GM20431 (cell line): Measurements from ENCODE around the gene ARHGAP42.
"Not testable (repeated sequence)": the region's sequence is repeated elsewhere in the genome, so short reads cannot be mapped to it uniquely, and the experiment has no call there.

Experiments used
- in situ Hi-C: fragments of 300-500 bp; cut with MseI, MboI; formaldehyde crosslinking; loops from one replicate; pipeline ENCODE4 v1.15.0; 2020; ENCODE audit warnings: low sequenced_read_pairs; ENCODE audit not compliant: unreplicated experiment

The ARHGAP42 gene

DNA sequence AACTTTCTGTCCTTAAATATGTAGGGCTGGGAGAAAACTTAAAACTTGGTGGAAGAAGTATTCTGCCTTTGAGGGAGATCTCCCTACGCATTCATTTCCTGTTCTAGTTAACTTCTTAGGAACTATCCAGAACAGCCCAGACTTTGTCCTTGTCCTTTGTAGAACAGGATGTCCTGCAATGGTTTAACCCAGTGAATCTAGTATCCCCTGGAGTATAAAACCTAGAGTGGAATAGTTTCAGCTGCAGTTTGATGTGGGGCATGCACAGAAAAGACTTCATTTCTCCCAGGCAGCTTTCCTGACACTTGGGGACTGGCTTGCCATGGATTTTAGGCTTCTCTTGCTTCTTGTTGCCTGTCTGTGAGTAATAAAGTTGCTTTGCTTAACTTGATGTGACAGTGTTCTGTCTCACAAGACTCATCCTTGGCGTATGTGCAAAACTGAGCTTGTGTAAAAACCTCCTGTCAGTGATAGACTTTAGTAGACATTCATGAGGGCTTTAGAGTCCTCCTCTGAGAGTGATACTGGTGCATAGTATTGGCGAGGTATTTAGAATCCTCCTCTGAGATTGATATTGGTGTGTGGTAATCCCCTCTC, 28.2 kb downstream of the ARHGAP42 start:
- in situ Hi-C loops = no loop called here

DNA sequence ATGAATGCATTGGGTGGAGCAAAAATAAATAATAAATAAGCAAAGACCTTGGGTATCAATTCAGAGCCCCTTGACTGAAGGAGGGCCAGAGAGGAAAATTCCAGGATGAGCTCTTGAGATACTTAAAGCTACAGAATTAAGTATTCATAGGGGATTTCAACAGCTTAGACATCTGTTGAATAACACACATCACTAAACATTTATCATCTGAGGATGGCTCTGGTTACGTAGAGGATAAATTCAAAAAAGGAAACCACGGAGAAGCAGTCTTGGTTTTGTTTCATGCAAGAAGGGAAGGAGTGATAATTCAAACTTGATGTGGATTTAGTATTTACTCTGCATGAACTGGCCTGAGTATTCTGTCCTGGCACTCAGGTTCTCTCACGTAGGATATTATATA, 29.8 kb downstream of the ARHGAP42 start:
- in situ Hi-C loops = no loop called here

DNA sequence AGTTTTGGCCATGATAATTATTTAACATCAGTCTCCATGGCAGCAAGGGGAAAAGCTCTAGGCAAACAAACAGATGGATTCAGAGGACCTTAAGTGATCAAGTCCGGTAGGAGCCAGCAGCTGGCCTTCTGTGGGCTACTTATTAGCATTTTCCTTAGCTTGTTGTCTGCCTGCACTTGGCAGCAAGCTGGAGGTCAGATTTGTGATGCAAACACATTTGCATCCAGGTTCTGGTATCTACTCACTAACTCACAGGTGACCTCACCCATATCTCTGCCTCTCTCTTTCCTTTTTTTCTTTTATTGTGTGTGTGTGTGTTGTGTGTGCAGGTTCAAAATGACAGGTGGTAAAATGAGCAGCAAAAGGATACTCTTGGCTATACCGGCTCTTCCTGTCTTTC, 32.3 kb downstream of the ARHGAP42 start:
- in situ Hi-C loops = no loop called here

DNA sequence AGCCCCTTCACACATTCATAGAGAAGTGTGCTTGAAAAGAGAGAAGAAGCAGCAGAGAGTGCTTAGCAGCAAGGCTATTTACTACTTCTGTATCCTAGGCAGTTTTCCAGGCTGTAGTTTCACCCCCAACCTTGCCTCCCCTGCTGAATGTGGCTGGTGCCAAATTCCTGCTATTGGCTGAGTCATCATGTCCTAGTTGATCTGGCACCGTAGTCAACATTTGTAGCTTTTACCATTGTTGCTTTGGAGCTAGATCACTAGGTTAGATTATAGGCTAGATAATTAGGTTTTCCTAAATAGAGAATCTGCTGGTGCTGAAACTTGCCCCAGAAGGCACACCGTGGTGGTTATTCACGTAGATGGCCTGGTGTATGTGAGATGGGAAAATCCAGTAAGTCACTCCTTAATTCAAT, 32.7 kb downstream of the ARHGAP42 start:
- in situ Hi-C loops = no loop called here

DNA sequence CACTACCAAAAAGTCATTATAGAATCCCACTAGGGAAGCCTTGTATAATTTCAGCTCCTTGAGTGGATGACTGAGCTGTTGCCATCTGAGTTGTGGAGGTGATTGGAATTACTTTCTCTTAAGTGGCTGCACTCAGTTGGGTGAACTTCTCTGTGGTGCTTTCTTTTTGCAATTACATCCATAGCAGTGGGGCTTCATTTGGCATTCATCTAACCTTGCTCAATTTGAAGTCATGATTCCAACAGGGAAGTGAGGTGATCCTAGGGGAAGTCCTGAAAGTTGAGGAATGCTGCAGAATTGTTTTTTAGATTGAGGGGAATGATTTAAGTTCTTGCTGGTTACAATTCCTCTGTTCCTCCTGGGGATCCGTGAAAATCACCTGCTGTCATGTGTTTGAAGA, 39.6 kb downstream of the ARHGAP42 start:
- in situ Hi-C loops = no loop called here

DNA sequence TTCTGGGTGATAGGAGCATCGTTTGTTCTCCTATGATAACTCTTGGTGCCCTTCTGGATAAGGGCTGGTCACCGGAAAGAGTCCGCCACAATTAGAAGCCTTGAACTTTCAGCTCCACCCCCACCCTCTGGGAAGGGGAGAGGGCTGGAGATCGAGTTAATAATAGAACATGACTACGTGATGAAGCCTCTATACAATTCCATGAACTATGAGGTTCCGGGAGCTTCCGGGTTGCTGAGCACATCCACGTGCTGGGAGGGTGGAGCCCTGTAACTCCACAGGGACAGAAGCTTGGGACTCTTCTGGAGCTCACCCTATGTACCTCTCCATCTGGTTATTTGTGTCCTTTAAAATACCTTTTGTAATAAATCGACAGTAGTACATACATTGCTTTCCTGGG, 40.3 kb downstream of the ARHGAP42 start:
- in situ Hi-C loops = no loop called here

DNA sequence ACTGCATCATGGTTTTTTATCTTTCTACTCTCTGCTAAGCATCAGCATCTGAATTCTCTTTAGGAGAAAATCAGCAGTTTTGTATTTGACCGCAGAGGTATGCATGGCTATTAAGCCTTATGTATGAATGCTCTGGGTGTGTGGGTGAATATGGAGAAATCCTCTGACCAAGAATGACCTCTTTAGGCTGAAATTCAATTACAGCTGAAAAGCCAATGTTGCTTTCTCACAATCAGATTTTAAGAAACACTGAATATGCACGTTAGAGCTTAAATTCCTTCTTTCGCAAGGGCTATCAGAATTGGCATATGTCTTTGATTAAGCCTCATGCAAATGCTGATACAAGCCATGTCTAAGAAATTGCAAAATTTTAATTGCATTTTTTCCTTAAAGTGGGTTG, 43.2 kb downstream of the ARHGAP42 start:
- in situ Hi-C loops = no loop called here

DNA sequence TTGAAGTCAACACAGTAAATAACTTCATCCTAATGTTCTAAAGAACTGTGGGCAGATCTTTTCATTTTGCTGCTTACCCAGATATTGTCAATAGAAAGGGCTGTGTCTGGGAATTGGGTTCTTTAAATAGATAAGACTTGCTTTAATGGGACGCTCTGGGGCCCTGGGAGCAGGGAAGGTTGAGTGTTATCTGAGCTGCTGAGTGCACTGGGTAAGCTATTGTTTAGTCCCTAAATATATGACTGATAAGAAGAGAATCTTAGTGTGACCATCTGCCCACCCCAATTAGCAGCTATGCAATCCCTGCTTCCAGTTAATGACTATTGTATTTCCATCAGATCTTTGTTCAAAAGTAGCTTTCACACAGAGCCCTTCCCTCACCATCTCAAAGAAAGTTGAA, 44.4 kb downstream of the ARHGAP42 start:
- in situ Hi-C loops = no loop called here

DNA sequence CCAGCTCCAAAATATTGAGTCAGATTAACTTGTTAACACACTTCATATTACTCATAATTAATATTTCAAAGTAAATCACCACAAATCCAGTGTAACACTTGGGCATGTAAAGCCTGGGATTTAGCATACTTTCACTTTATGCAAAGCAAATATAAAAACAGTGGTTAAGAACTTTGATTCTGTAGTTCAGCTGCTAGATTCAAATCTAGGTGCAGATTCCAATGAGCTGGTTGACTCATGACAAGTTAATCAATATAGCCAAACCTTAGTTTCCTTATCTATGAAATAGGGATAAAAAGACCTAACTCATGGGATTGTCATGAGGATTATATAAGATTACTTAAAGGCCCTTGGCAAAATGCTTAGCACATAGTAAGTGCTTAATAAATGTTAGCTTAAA, 45.9 kb downstream of the ARHGAP42 start:
- in situ Hi-C loops = no loop called here

DNA sequence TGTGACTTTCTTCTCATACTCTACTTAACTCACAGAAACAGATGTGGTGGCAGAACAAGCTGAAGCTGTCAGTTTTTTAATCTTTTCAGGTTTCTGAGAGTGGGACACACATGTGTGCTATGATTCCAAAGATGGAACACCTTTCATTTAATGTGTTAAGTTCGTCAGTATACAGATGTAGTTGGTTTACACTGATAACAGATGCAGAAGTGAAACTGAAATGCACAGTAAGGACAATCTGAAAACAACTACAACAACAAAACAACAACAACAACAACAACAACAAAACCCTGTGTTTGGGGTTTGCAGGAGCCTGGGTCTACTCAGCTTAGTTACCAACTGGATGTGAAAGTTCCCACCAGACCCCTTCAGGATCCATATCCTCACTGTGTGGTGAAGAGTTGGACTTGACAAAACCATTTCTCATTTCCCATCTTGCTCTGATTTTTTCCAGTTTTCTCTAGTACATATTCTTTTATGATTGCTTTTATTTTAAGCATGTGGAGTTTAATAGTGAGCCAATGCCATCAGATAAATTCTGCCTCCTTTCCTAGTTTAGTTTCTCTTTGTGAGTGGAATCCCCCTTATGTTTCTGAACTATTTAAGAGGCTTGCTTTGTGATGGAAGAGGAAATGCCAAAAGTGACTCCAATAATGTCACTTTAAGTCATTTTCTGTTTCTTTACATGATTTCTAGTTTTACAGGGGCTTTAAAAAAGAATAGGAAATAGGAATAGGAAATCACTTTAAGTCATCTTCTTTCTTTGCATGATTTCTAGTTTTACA, 47.8 kb downstream of the ARHGAP42 start:
- in situ Hi-C loops = no loop called here

DNA sequence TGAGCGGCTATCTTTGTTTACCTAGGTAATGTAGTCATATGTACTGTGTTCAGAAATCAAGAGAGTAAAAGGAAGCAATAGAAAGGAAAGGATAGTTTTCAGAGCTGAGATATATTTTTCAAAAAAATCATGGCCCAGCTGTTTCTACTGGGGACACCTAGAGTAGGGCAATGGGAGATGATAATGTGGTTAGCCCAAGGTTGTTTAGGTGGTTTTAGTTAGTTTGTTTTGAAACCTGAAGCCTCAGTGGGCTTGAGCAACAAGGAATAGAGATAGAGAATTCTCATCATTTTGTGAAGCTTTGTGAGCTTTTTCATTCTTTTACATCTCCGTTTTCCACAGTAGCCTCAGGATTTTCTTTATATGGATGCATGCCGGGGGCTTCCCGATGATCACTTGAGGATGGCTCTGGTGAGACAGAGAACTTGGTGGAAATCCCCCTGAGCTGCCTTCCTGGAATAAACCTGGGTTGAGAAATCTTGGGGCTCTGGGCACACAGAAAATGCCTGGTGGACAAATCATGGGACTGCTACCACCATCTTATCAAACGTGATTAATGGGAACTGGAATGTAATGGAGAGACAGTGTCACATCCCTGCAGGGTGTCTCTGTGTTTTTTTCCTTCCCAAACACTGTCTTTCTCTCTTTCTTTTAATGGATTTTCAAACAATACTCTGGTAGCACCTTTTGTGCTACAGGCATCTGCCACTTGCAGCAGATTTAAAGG, 49.0 kb downstream of the ARHGAP42 start:
- in situ Hi-C loops = no loop called here

DNA sequence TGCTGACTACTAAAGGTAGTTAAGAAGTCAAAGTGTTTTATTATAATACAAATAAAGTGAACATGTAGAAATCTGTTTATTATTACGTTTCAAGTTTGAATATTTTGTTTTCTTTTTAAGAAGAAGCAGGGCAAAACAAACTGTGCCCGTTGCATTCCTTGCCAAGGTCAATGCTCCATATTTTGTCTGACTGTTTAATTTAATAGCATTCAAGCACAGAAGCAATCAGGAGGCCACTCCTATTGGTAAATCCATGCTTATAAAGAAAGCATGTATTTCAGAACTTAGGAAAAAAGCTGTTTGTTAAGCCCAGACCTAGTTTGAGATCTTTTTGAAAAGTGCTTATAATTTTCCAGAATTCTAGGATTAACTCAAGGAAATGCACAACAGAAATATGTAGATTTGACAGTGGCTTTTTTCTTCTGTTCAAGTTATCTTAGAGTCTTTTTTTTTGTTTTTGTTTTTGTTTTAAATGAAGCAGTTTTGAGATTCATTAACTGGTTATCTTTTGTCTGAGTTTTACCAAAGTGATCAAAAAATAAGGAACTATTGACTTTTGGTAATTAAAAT, 51.7 kb downstream of the ARHGAP42 start:
- in situ Hi-C loops = no loop called here

DNA sequence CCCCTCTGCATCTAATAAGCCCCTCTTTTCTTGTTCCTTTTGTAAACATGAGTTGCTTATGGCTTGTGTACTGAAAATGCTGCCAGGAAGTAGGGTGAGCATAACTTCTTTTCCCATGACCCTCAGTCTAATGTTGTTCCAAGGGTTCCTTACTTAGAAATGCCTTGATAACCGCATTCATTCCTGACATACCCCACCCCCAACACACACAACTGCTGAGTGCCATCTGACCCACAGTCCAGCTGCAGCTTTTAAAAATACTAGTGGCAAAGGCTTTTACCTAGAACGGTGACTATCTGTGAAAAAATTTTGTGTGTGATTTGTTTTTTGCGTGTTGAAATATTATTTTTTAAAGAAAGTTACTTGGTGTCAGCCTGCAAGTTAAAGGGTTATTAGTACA, 52.6 kb downstream of the ARHGAP42 start:
- in situ Hi-C loops = no loop called here

DNA sequence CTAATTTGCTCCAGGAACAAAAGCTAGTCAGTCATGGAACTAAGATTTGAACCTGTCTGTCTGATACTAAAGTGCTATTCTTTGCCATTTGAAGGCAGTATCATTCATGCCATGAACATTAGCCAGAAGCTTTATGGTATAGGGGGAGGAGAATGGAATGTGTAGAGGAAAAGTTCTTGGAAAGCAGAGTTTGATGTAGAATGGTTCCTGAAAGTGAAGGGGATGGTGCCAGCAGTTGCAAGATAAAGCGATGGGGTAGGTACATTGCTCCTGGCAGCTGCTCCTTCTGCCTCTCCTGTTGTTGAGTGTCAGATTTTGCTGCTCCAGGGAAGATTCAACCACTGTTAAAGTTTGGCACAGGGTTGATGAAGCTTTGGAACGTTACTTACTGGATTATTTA, 53.4 kb downstream of the ARHGAP42 start:
- in situ Hi-C loops = no loop called here

DNA sequence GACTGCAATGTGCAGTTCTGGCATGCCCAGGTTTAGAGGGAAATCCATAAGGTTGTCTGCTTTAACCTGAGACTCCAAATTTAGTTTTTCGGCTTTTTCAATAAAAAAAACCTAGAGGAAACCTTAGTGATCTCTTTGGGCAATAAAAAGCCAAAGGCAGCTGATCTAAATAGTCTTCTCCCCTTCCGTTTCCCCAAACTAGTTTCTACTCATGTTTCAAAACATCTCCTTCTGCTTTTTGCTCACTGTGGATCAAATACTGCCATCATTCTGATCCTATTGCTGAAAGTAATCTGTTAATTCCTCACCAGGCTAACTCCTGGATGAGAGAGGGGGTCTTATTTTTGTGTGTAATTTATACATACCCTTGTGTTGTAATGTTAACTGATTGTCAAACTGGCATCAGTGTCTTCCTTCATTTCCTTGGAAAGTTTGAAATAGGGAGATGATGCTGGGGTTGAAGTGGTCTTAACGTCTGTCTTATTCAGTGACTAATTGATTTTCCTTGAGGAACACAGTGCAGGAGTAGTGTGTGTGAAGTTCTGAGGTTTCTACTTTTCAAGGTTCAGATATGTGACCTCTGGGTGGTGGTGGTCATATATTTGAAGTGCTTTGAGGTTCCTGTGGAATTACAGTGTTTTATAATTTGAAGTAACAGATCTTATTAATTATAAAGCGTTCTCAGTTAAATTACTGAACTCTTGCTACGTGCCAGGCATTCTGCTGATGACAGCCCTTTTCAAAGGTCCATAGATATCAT, 55.0 kb downstream of the ARHGAP42 start:
- in situ Hi-C loops = no loop called here

DNA sequence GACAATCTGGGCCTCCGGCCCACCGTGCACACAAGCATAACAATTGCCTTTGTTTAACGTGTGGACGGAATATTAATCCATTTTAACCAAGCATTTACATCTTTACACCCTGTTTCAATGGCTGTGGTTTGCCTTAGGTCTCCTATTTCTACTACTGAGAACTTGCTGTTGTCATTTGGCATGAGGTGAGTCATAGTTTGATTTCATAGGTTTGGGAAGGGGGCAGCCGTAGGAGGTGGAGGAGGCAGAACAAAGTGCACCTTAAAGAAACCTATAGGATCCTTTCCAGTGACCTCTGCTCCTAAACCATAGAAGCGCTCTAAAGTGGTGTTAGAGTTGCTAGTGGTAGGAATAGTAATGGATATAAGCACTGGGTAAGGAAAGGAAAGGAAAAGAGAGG, 59.4 kb downstream of the ARHGAP42 start:
- in situ Hi-C loops = no loop called here

DNA sequence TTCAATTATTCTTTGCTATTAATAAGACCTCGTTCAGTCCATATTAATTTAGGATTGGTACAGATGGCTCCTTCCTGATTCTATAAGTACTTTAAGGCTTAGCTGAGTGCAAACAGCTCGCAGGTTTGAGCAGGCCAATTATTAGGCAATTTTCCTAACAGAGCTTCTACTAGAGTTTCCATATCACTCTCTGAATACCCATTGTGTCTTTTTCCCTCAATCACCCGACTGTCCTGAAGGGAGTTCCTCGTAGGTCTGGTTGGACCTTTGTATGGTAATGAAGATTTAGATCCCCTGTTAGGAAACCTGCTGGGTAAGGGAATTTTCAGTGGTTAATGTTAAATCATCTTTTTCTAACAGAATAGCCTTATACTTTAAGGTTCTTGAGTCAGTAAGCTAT, 61.1 kb downstream of the ARHGAP42 start:
- in situ Hi-C loops = no loop called here

DNA sequence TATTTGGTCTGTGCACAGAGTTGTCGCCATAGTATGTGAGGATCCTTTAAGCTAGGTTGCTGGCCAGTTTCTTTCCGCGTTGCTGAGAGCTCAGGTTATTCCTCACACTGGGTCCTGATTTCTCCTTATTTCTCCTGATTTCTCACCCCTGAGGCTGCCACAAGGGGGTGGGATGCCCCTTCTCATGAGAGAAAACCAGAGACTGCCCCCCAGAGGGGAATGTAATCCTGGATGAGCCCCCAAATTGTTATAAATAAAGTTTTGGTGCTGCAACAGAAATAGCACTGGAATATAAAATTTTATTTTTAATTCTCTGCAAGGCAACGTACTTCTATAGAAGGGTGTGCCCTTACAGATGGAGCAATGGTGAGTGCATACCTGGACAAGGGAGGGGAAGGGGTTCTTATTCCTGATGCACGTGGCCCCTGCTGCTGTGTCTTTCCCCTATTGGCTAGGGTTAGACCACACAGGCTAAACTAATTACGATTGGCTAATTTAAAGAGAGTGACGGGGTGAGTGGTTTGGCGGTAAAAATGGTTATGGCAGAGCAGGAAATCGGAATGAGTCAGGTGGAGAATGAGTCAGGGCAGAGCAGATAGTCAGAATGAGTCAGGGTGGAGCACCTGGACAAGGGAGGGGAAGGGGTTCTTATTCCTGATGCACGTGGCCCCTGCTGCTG, 62.9 kb downstream of the ARHGAP42 start:
- in situ Hi-C loops = not testable (repeated sequence)

DNA sequence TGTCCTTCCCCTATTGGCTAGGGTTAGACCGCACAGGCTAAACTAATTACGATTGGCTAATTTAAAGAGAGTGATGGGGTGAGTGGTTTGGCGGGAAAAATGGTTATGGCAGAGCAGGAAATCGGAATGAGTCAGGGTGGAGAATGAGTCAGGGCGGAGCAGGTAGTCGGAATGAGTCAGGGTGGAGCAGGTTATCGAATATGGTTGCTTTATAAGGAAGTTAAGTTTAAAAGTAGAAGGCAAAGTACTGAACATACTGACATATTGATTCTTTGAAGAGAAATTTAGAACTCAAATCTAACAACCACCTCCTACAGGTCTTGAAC, 63.4 kb downstream of the ARHGAP42 start:
- in situ Hi-C loops = not testable (repeated sequence)
